ENCODE results near the gene GRM3. TPM values are rescaled to one million over a fixed set of nuclear protein-coding genes. Genes with fewer than 3 reads are reported as not detected.

Gene GRM3
- total RNA-seq, 1 donor from 2014 or later = not detected

GRCh38 chr7:86900886-86901285 lies 257.2 kb downstream of the GRM3 start:
- intact Hi-C loops (cut with micrococcal nuclease) = loop anchor here (10.0 kb wide), 1 partner anchor 1006 kb away; no protein-coding TSS in a partner anchor

- intact Hi-C loops (cut with micrococcal nuclease) = loop anchor here (10.0 kb wide), 1 partner anchor 1010 kb away; no protein-coding TSS in a partner anchor
These were observed 261.5 kb downstream of the GRM3 start for GRCh38 chr7:86904949-86905834.

GRCh38 chr7:86908948-86909347 lies 265.2 kb downstream of the GRM3 start:
- intact Hi-C loops (cut with micrococcal nuclease) = loop anchor here (10.0 kb wide), 1 partner anchor 1014 kb away; no protein-coding TSS in a partner anchor

- intact Hi-C loops (cut with micrococcal nuclease) = no loop called here
These were observed 267.9 kb downstream of the GRM3 start for GRCh38 chr7:86911659-86912058.

GRCh38 chr7:86913709-86914108 lies 270.0 kb downstream of the GRM3 start:
- intact Hi-C loops (cut with micrococcal nuclease) = no loop called here

All from T-helper 2 cell treated with Interferon-gamma antibody and Interleukin-4, amounts not matched to agents 100 ng/mL and 5 ng/mL, for 36 hours (primary cell).